Neural cell (in vitro differentiated cells): ENCODE results near the gene RNU5D-1.

ENCODE experiments used
- CTCF ChIP-seq: fragments of 450-650 bp; IDR thresholded peaks from 2 replicates; pipeline ENCODE4 v1.5.1; 2014; ENCODE audit warnings: antibody characterized with exemption, mild to moderate bottlenecking, moderate library complexity; ENCODE audit not compliant: poor library complexity, severe bottlenecking
- EP300 ChIP-seq: fragments of 450-650 bp; conservative IDR thresholded peaks from 2 replicates; pipeline ENCODE4 v1.6.1; 2014; ENCODE audit warnings: antibody characterized with exemption, mild to moderate bottlenecking, moderate library complexity; ENCODE audit not compliant: poor library complexity, severe bottlenecking
- EZH2 ChIP-seq: fragments of 200-600, 300-800 bp; shearing (Covaris generic), sonication (generic); IDR thresholded peaks from 2 replicates; pipeline ENCODE4 v1.6.1; 2014; ENCODE audit warnings: antibody characterized with exemption, low read length, borderline replicate concordance, mild to moderate bottlenecking; ENCODE audit not compliant: insufficient read depth, poor library complexity, severe bottlenecking
- POLR2AphosphoS5 ChIP-seq: IDR thresholded peaks from 2 replicates; pipeline ENCODE4 v1.6.1; 2012
- RAD21 ChIP-seq: fragments of 450-650 bp; conservative IDR thresholded peaks from 2 replicates; pipeline ENCODE4 v1.6.1; 2014; ENCODE audit warnings: antibody characterized with exemption, mild to moderate bottlenecking, moderate library complexity
- SMC3 ChIP-seq: fragments of 450-650 bp; conservative IDR thresholded peaks from 2 replicates; pipeline ENCODE4 v1.6.1; 2014; ENCODE audit warnings: antibody characterized with exemption, mild to moderate bottlenecking, moderate library complexity; ENCODE audit not compliant: poor library complexity

DNA sequence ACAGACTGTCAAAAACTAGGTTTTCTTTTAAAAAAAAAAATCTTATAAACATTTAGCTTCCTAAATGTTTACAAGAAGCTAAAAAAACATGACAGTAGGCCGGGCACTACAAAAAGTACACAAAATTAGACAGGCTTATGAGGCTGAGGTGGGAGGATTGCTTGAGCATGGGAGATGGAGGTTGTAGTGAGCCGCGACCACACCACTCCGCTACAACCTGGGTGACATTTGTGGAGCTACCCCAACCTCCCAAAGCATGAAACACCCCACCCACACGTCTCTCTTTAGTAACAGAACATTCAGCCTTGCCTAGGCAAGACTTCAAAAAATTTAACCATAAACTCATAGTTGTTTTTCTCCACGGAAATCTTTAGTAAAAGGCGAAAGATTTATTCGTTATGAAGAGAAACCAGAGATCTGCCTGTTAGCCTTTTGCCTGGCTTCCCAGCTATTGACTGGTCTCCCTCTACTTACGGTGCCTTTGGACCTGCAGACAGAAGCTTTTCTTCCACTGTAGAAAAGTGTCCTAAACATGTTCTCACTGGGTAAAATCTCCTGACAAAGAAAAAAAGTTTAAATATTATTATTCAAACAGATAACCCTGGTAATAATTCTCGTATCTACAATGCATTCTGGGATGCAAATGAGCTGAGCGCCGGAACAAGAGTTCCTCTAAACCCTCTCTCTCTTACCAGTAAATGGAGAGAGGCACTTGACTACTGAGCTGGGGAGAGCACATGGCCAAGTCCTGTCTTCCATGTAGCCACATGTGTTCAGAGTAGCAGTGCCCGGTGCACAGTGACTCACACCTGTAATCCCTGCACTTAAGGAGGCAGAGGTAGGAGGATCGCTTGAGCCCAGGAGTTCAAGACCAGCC, 9.2 kb downstream of the RNU5D-1 start:
- no peak for TF ChIP-seq EZH2
- no peak for TF ChIP-seq CTCF
- TF ChIP-seq EP300: no peak
- no peak for TF ChIP-seq SMC3
- TF ChIP-seq RAD21: no peak
- TF ChIP-seq POLR2AphosphoS5: no peak
